ENCODE results near the gene GPR84. TPM values are rescaled to one million over a fixed set of nuclear protein-coding genes. Genes with fewer than 3 reads are reported as not detected.

The GPR84 gene
- polyA plus RNA-seq, 1 donor (not counting 4 experiments of a cell fraction or from before 2014, with no cell fraction given), result 0.12 TPM

GRCh38 chr12:54331461-54331860 is 32.8 kb downstream of the GPR84 start:
- peaks cover 44% of the 10 kb centered on the region for H3K79me2 ChIP-seq (ENCODE audit: control insufficient read depth, insufficient read depth, low read length)
- H3K9me3 ChIP-seq (ENCODE audit: control insufficient read depth, low read depth, low read length), result no peaks in the 10 kb centered on the region
- H3K4me1 ChIP-seq (ENCODE audit: control insufficient read depth, extremely low read depth, insufficient read depth, low read length), result peaks cover 20% of the 10 kb centered on the region
- FAIRE-seq (no peak), DNase-seq (ENCODE audit: low read depth, low spot score) (no peak)
- TF ChIP-seq EZH2 (IDR thresholded peaks at IDR 0.05; ENCODE audit: low read length), result no peak
- TF ChIP-seq, protein P1, sequence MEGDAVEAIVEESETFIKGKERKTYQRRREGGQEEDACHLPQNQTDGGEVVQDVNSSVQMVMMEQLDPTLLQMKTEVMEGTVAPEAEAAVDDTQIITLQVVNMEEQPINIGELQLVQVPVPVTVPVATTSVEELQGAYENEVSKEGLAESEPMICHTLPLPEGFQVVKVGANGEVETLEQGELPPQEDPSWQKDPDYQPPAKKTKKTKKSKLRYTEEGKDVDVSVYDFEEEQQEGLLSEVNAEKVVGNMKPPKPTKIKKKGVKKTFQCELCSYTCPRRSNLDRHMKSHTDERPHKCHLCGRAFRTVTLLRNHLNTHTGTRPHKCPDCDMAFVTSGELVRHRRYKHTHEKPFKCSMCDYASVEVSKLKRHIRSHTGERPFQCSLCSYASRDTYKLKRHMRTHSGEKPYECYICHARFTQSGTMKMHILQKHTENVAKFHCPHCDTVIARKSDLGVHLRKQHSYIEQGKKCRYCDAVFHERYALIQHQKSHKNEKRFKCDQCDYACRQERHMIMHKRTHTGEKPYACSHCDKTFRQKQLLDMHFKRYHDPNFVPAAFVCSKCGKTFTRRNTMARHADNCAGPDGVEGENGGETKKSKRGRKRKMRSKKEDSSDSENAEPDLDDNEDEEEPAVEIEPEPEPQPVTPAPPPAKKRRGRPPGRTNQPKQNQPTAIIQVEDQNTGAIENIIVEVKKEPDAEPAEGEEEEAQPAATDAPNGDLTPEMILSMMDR (optimal IDR thresholded peaks at IDR 0.05 in 1 of 3, IDR thresholded peaks at IDR 0.05 in 1 of 3, conservative IDR thresholded peaks at IDR 0.05 in 1 of 3; ENCODE audit: extremely low read depth in 1 of 3, insufficient read depth in 2 of 3, low read length in 3 of 3), result no peak
- H3K9me1 ChIP-seq (ENCODE audit: control insufficient read depth, extremely low read depth, insufficient read depth, low read length), result no peaks in the 10 kb centered on the region
- dilution Hi-C loops (cut with MboI; ENCODE audit: extremely low pct_ligation_motif_present, low sequenced_read_pairs), result no loop called here
- peaks cover 3 to 10% of the 10 kb centered on the region in 2 experiments for H3K36me3 ChIP-seq (ENCODE audit: control insufficient read depth in 2 of 2, extremely low read depth in 1 of 2, insufficient read depth in 2 of 2, low read length in 2 of 2)
- H3K4me2 ChIP-seq (ENCODE audit: control insufficient read depth, extremely low read depth, insufficient read depth, low read depth, low read length), result no peak overlapping the region
- H3K9ac ChIP-seq (ENCODE audit: control insufficient read depth, extremely low read depth, insufficient read depth, low read length), result no peak overlapping the region
- no peak overlapping the region for H2AFZ ChIP-seq (ENCODE audit: control insufficient read depth, low read length)
- no peaks in the 10 kb centered on the region for H4K20me1 ChIP-seq (ENCODE audit: control insufficient read depth, extremely low read depth, insufficient read depth, low read length)
- no peak overlapping the region for H3K4me3 ChIP-seq (ENCODE audit: control insufficient read depth in 2 of 3, extremely low read depth in 1 of 3, insufficient read depth in 2 of 3, low read depth in 1 of 3, low read length in 3 of 3)
- H3K27ac ChIP-seq (ENCODE audit: control insufficient read depth, insufficient read depth, low read length), result peak overlapping the region; percentile 24
- no peaks in the 10 kb centered on the region for H3K27me3 ChIP-seq (ENCODE audit: control insufficient read depth, extremely low read depth, insufficient read depth, low read length)

GRCh38 chr12:54330442-54330841 is 33.8 kb downstream of the GPR84 start:
- Histone ChIP-seq H3K79me2 (ENCODE audit: control insufficient read depth, insufficient read depth, low read length) (peaks cover 48% of the 10 kb centered on the region), H3K27ac (ENCODE audit: control insufficient read depth, insufficient read depth, low read length) (peak overlapping the region; percentile 15), H3K9ac (ENCODE audit: control insufficient read depth, extremely low read depth, insufficient read depth, low read length) (no peak overlapping the region), H3K36me3 (ENCODE audit: control insufficient read depth in 2 of 2, extremely low read depth in 1 of 2, insufficient read depth in 2 of 2, low read length in 2 of 2) (peaks cover 3 to 10% of the 10 kb centered on the region in 2 experiments), H3K4me2 (ENCODE audit: control insufficient read depth, extremely low read depth, insufficient read depth, low read depth, low read length) (peak overlapping the region; percentile 19), H3K9me3 (ENCODE audit: control insufficient read depth, low read depth, low read length) (no peaks in the 10 kb centered on the region), H4K20me1 (ENCODE audit: control insufficient read depth, extremely low read depth, insufficient read depth, low read length) (no peaks in the 10 kb centered on the region), H3K4me3 (ENCODE audit: control insufficient read depth in 2 of 3, extremely low read depth in 1 of 3, insufficient read depth in 2 of 3, low read depth in 1 of 3, low read length in 3 of 3) (no peak overlapping the region), H3K27me3 (ENCODE audit: control insufficient read depth, extremely low read depth, insufficient read depth, low read length) (no peaks in the 10 kb centered on the region), H3K4me1 (ENCODE audit: control insufficient read depth, extremely low read depth, insufficient read depth, low read length) (peaks cover 20% of the 10 kb centered on the region), H3K9me1 (ENCODE audit: control insufficient read depth, extremely low read depth, insufficient read depth, low read length) (no peaks in the 10 kb centered on the region), H2AFZ (ENCODE audit: control insufficient read depth, low read length) (no peak overlapping the region)
- TF ChIP-seq EZH2 (IDR thresholded peaks at IDR 0.05; ENCODE audit: low read length), result no peak
- TF ChIP-seq, protein P1 (optimal IDR thresholded peaks at IDR 0.05 in 1 of 3, IDR thresholded peaks at IDR 0.05 in 1 of 3, conservative IDR thresholded peaks at IDR 0.05 in 1 of 3; ENCODE audit: extremely low read depth in 1 of 3, insufficient read depth in 2 of 3, low read length in 3 of 3), result no peak
- DNase-seq (ENCODE audit: low read depth, low spot score) (no peak), FAIRE-seq (no peak)
- dilution Hi-C loops (cut with MboI; ENCODE audit: extremely low pct_ligation_motif_present, low sequenced_read_pairs), result no loop called here

All from keratinocyte (primary cell).